IMR-90 (cell line): ENCODE results near the gene RPH3AL. TPM values are rescaled to one million over a fixed set of nuclear protein-coding genes. Genes with fewer than 3 reads are reported as not detected.

Experiments
- ATAC-seq: fragments of 200-7000 bp; cut with Tn5 transposase; 2 replicates; pipeline ENCODE4 v1.9.1; 2020; ENCODE audit warnings: low read depth, mild to moderate bottlenecking, moderate library complexity
- BruUV-seq: library from RNA; stranded (reverse); fragments of 400-500 nt; replicated peaks from 2 replicates; lab custom pipeline; 2021; lab: Mats Ljungman, UMichigan
- CTCF ChIA-PET: fragments of 300-600 bp; formaldehyde crosslinking; extraction: SDS; loops from one replicate; lab custom pipeline; 2021; ENCODE audit warnings: antibody characterized with exemption; lab: Yijun Ruan, JAX
- POLR2A ChIA-PET: fragments of 300-600 bp; sonication (Branson Sonifier 250); formaldehyde crosslinking; loops from one replicate; lab custom pipeline; 2022; ENCODE audit warnings: antibody characterized with exemption; ENCODE audit not compliant: unreplicated experiment; lab: Charles Lee
- DNase-seq: peaks from one replicate; pipeline ENCODE4 v3.0.0; 2013
- H2AFZ ChIP-seq: replicated peaks from 2 replicates; pipeline ENCODE3; 2013; ENCODE audit warnings: low read length, mild to moderate bottlenecking; ENCODE audit not compliant: poor library complexity
- H2AK5ac ChIP-seq: 2 replicates; pipeline ENCODE4 v1.6.1; 2013; ENCODE audit warnings: low read depth, low read length, inconsistent platforms
- H2AK9ac ChIP-seq: replicated peaks from 2 replicates; pipeline ENCODE3; 2013; ENCODE audit warnings: mild to moderate bottlenecking, low read depth, low read length, moderate library complexity; ENCODE audit not compliant: poor library complexity
- H2BK120ac ChIP-seq: 2 replicates; pipeline ENCODE4 v1.6.1; 2013; ENCODE audit warnings: low read depth, low read length, inconsistent platforms
- H2BK15ac ChIP-seq: 3 replicates; pipeline ENCODE4 v1.6.1; 2013; ENCODE audit warnings: low read depth, low read length, inconsistent platforms
- H2BK20ac ChIP-seq: 2 replicates; pipeline ENCODE4 v1.6.1; 2013; ENCODE audit warnings: low read depth, mild to moderate bottlenecking, inconsistent platforms, low read length, moderate library complexity
- H2BK5ac ChIP-seq: 2 replicates; pipeline ENCODE4 v1.6.1; 2013; ENCODE audit warnings: mild to moderate bottlenecking, low read depth, low read length, inconsistent platforms; ENCODE audit not compliant: poor library complexity, severe bottlenecking
- H3K14ac ChIP-seq: replicated peaks from 2 replicates; pipeline ENCODE4 v1.6.1; 2013; ENCODE audit warnings: low read depth, low read length, inconsistent platforms
- H3K18ac ChIP-seq: 2 replicates; pipeline ENCODE4 v1.6.1; 2013; ENCODE audit warnings: low read depth, low read length, control low read depth
- H3K23ac ChIP-seq: 2 replicates; pipeline ENCODE4 v1.6.1; 2013; ENCODE audit warnings: low read depth, low read length, inconsistent platforms
- H3K27ac ChIP-seq: 2 replicates; pipeline ENCODE4 v1.5.1; 2013; ENCODE audit warnings: mild to moderate bottlenecking, control low read depth, low read length; ENCODE audit not compliant: insufficient read depth
- H3K27me3 ChIP-seq: 2 replicates; pipeline ENCODE4 v1.6.1; 2013; ENCODE audit warnings: low read length; ENCODE audit not compliant: control insufficient read depth, insufficient read depth
- H3K36me3 ChIP-seq: 2 replicates; pipeline ENCODE4 v1.6.1; 2013; ENCODE audit warnings: low read length, mixed read lengths; ENCODE audit not compliant: control insufficient read depth, insufficient read depth
- H3K4ac ChIP-seq: 2 replicates; pipeline ENCODE4 v1.6.1; 2013; ENCODE audit warnings: low read depth, low read length, inconsistent platforms
- H3K4me1 ChIP-seq: 2 replicates; pipeline ENCODE4 v1.6.1; 2013; ENCODE audit warnings: low read length, mixed read lengths; ENCODE audit not compliant: control insufficient read depth, insufficient read depth
- H3K4me2 ChIP-seq: 2 replicates; pipeline ENCODE4 v1.6.1; 2013; ENCODE audit warnings: low read depth, mild to moderate bottlenecking, control low read depth, low read length, moderate library complexity
- H3K4me3 ChIP-seq: 2 replicates; pipeline ENCODE4 v1.5.1; 2013; ENCODE audit warnings: low read depth, mild to moderate bottlenecking, control low read depth, low read length, moderate library complexity; ENCODE audit not compliant: insufficient read depth
- H3K56ac ChIP-seq: 2 replicates; pipeline ENCODE4 v1.6.1; 2013; ENCODE audit warnings: low read length, inconsistent platforms; ENCODE audit not compliant: insufficient read depth; ENCODE audit errors: extremely low read depth
- H3K79me1 ChIP-seq, 2 experiments: 2 replicates each; pipeline ENCODE4 v1.6.1; 2013; ENCODE audit warnings: low read length in 2 of 2, inconsistent platforms in 1 of 2, low read depth in 1 of 2
- H3K9ac ChIP-seq: 2 replicates; pipeline ENCODE4 v1.6.1; 2013; ENCODE audit warnings: low read depth, low read length, control low read depth
- H3K9me1 ChIP-seq: 2 replicates; pipeline ENCODE4 v1.6.1; 2013; ENCODE audit warnings: low read length, inconsistent platforms; ENCODE audit not compliant: insufficient read depth
- H3K9me3 ChIP-seq: 2 replicates; pipeline ENCODE4 v1.6.1; 2013; ENCODE audit warnings: low read length; ENCODE audit not compliant: control insufficient read depth, insufficient read depth
- H4K20me1 ChIP-seq: 2 replicates; pipeline ENCODE4 v1.6.1; 2013; ENCODE audit warnings: low read length, inconsistent platforms; ENCODE audit not compliant: insufficient read depth
- H4K5ac ChIP-seq: 2 replicates; pipeline ENCODE4 v1.6.1; 2013; ENCODE audit warnings: mild to moderate bottlenecking, low read depth, low read length, control low read depth
- H4K8ac ChIP-seq, 2 experiments: 2 replicates each; pipeline ENCODE4 v1.6.1; 2013; ENCODE audit warnings: low read depth in 2 of 2, low read length in 2 of 2, control low read depth in 1 of 2, inconsistent platforms in 1 of 2
- H4K91ac ChIP-seq: 2 replicates; pipeline ENCODE4 v1.6.1; 2013; ENCODE audit warnings: low read depth, low read length, inconsistent platforms; ENCODE audit not compliant: insufficient read depth
- BHLHE40 ChIP-seq: fragments of 150-350 bp; IDR thresholded peaks from 2 replicates; pipeline ENCODE4 v1.6.1; 2016; ENCODE audit warnings: mild to moderate bottlenecking, low read depth, low read length
- CEBPB ChIP-seq: IDR thresholded peaks from 2 replicates; pipeline ENCODE4 v1.6.1; 2012; ENCODE audit warnings: low read depth, low read length, improper control_type of control experiment
- CHD1 ChIP-seq: IDR thresholded peaks from 2 replicates; pipeline ENCODE4 v1.6.1; 2012; ENCODE audit warnings: low read depth, low read length, improper control_type of control experiment
- MAFK ChIP-seq: IDR thresholded peaks from 2 replicates; pipeline ENCODE4 v1.6.1; 2012; ENCODE audit warnings: low read depth, low read length, improper control_type of control experiment
- MAZ ChIP-seq: IDR thresholded peaks from 2 replicates; pipeline ENCODE4 v1.6.1; 2012; ENCODE audit warnings: low read depth, mild to moderate bottlenecking, low read length, improper control_type of control experiment, moderate library complexity, borderline replicate concordance
- MXI1 ChIP-seq: IDR thresholded peaks from 2 replicates; pipeline ENCODE4 v1.6.1; 2012; ENCODE audit warnings: low read depth, mild to moderate bottlenecking, low read length, moderate library complexity, borderline replicate concordance
- POLR2A ChIP-seq: IDR thresholded peaks from 2 replicates; pipeline ENCODE4 v1.6.1; 2012; ENCODE audit warnings: mild to moderate bottlenecking, low read depth, low read length
- RAD21 ChIP-seq: IDR thresholded peaks from 2 replicates; pipeline ENCODE4 v1.6.1; 2012; ENCODE audit warnings: low read length, improper control_type of control experiment
- RCOR1 ChIP-seq: IDR thresholded peaks from 2 replicates; pipeline ENCODE4 v1.6.1; 2012; ENCODE audit warnings: mild to moderate bottlenecking, low read length, improper control_type of control experiment; ENCODE audit not compliant: insufficient replicate concordance
- SMC3 ChIP-seq: fragments of 150-350 bp; IDR thresholded peaks from 2 replicates; pipeline ENCODE4 v1.6.1; 2016; ENCODE audit warnings: low read depth, mild to moderate bottlenecking, antibody characterized with exemption, low read length, moderate library complexity
- WGBS, 2 experiments: methylation state at CpG; one replicate each; pipeline versions ENCODE4 v1.1.5 to v1.1.7; 2013; ENCODE audit warnings: missing lambda C conversion rate in 2 of 2; ENCODE audit not compliant: insufficient read length in 1 of 2; ENCODE audit errors: extremely low coverage in 2 of 2; 5-methylcytosine and 5-hydroxymethylcytosine counted together
- dilution Hi-C: fragments of 300-500 bp; cut with HindIII; formaldehyde crosslinking; loops from one replicate; pipeline ENCODE4 v1.14.3; 2018; ENCODE audit warnings: low sequenced_read_pairs; ENCODE audit not compliant: unreplicated experiment
- in situ Hi-C: fragments of 300-500 bp; cut with MboI; formaldehyde crosslinking; loops from 3 replicates; pipeline ENCODE4 v1.14.3; 2019; ENCODE audit warnings: low sequenced_read_pairs, inconsistent platforms, mixed read lengths
- intact Hi-C: fragments of 100-400 bp; cut with micrococcal nuclease; formaldehyde crosslinking; loops from 2 replicates; pipeline ENCODE4 v1.10.0; 2022
- polyA plus RNA-seq, 3 experiments: library from polyadenylated mRNA; depleted of rRNA; stranded (reverse); fragments of >200 nt; gene quantifications; 2 replicates each; pipeline ENCODE4 v1.2.3, GENCODE V29; 2012; ENCODE audit warnings: low replicate concordance in 1 of 3
- total RNA-seq: library from RNA; depleted of rRNA; stranded (reverse); fragments of >200 nt; gene quantifications from 2 replicates; pipeline ENCODE4 v1.2.3, GENCODE V29; 2012
- TF ChIP-seq, protein P1 (sequence below): fragments of 150-350 bp; IDR thresholded peaks from 2 replicates; pipeline ENCODE4 v1.6.1; 2017; ENCODE audit warnings: mild to moderate bottlenecking, antibody characterized with exemption, low read length, low read depth
- TF ChIP-seq, protein P2 (sequence below): conservative IDR thresholded peaks from 2 replicates; pipeline ENCODE4 v1.5.1; 2012; ENCODE audit warnings: mild to moderate bottlenecking, low read depth, low read length, improper control_type of control experiment

RPH3AL gene
- total and polyA plus RNA-seq, 2 of the 4 experiments (the other 2 are of a cell fraction), result 1.8 to 2.5 TPM

DNA sequence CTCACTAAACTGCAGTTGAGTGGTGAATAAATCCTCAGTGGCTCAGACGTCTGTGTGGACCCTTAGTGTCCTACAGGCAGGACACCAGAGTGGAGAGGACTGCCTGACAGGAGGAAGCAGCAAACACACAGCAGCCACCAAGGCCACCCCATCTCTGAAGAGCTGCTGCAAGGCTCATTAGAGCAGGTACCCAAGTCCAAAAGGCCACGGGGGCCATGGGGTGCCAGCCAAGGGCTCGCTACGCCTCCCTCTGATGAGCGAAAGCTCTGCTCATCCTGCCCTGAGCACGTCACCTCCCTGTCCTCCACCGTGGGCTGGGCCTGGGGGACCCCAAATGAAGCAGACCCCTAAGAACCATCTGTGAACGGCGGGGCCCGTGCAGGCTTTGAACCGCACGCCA is 101.1 kb downstream of the RPH3AL start:
- ATAC-seq, result no peak
- WGBS, 2 experiments, result 93% methylated on average over 5 of the region's 12 CpGs; no CpG with 5 or more reads in 1 of the 2 experiments
- H3K9me1 ChIP-seq, result no peaks in the 10 kb centered on the region
- DNase-seq, result no peak
- no peak overlapping the region for H3K23ac ChIP-seq
- no peaks in the 10 kb centered on the region for H3K36me3 ChIP-seq
- ChIA-PET CTCF (no interaction called here), POLR2A (no interaction called here)
- H3K14ac ChIP-seq, result no peak overlapping the region
- H4K20me1 ChIP-seq, result no peaks in the 10 kb centered on the region
- H3K27me3 ChIP-seq, result no peaks in the 10 kb centered on the region; the same call in 1 of the 2 replicates
- H3K56ac ChIP-seq, result no peak overlapping the region
- intact Hi-C loops, result no loop called here
- no peaks in the 10 kb centered on the region for H3K79me1 ChIP-seq
- H2AK9ac ChIP-seq, result no peak overlapping the region
- H2AK5ac ChIP-seq, result no peak overlapping the region
- H3K4me3 ChIP-seq, result no peak overlapping the region
- no peak overlapping the region for H4K91ac ChIP-seq
- H3K4me1 ChIP-seq, result no peaks in the 10 kb centered on the region
- H2BK120ac ChIP-seq, result no peak overlapping the region
- no peak overlapping the region for H3K4ac ChIP-seq
- TF ChIP-seq, protein P1, sequence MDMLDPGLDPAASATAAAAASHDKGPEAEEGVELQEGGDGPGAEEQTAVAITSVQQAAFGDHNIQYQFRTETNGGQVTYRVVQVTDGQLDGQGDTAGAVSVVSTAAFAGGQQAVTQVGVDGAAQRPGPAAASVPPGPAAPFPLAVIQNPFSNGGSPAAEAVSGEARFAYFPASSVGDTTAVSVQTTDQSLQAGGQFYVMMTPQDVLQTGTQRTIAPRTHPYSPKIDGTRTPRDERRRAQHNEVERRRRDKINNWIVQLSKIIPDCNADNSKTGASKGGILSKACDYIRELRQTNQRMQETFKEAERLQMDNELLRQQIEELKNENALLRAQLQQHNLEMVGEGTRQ, result no peak
- TF ChIP-seq, protein P2, sequence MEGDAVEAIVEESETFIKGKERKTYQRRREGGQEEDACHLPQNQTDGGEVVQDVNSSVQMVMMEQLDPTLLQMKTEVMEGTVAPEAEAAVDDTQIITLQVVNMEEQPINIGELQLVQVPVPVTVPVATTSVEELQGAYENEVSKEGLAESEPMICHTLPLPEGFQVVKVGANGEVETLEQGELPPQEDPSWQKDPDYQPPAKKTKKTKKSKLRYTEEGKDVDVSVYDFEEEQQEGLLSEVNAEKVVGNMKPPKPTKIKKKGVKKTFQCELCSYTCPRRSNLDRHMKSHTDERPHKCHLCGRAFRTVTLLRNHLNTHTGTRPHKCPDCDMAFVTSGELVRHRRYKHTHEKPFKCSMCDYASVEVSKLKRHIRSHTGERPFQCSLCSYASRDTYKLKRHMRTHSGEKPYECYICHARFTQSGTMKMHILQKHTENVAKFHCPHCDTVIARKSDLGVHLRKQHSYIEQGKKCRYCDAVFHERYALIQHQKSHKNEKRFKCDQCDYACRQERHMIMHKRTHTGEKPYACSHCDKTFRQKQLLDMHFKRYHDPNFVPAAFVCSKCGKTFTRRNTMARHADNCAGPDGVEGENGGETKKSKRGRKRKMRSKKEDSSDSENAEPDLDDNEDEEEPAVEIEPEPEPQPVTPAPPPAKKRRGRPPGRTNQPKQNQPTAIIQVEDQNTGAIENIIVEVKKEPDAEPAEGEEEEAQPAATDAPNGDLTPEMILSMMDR, result no peak
- TF ChIP-seq CHD1, result no peak
- TF ChIP-seq RCOR1, result no peak
- TF ChIP-seq BHLHE40, result no peak
- no peak for TF ChIP-seq MAZ
- TF ChIP-seq MXI1, result no peak
- TF ChIP-seq MAFK, result no peak
- no peak for TF ChIP-seq CEBPB
- no peak for TF ChIP-seq RAD21
- no peak for TF ChIP-seq POLR2A
- no peak for TF ChIP-seq SMC3
- dilution Hi-C loops, result no loop called here
- H2BK5ac ChIP-seq, result no peak overlapping the region
- H2BK20ac ChIP-seq, result no peak overlapping the region
- no TSS peak for BruUV-seq
- H3K9me3 ChIP-seq, result peaks cover 2% of the 10 kb centered on the region; the same call in 1 of the 2 replicates
- no peak overlapping the region for H3K9ac ChIP-seq
- H2BK15ac ChIP-seq, result no peak overlapping the region
- H3K18ac ChIP-seq, result no peak overlapping the region
- H3K27ac ChIP-seq, result no peak overlapping the region
- no peak overlapping the region for H3K4me2 ChIP-seq
- H4K8ac ChIP-seq, result no peak overlapping the region
- in situ Hi-C loops, result no loop called here
- H2AFZ ChIP-seq, result no peak overlapping the region
- no peak overlapping the region for H4K5ac ChIP-seq
